GM18520 (cell line): ENCODE results near the gene PCDHGA7.
"Not testable (repeated sequence)": the region's sequence is repeated elsewhere in the genome, so short reads cannot be mapped to it uniquely, and the experiment has no call there.

Source experiments
- ATAC-seq: cut with Tn5 transposase; IDR thresholded peaks from one replicate; pipeline ENCODE4 v1.9.1; 2021; ENCODE audit not compliant: unreplicated experiment

PCDHGA7 gene

GRCh38 chr5:141382469-141383294, at the start of gene PCDHGA7:
TSS of gene PCDHGA7 (plus strand) at chr5:141382742. CDS start at chr5:141382900, 158 bp downstream.
- ATAC-seq, result no peak

- ATAC-seq, result no peak
Observed at GRCh38 chr5:141338538-141339306, 43.8 kb upstream of the PCDHGA7 start, which contains the start of gene PCDHGA2. TSS of gene PCDHGA2 (plus strand) at chr5:141338760.

GRCh38 chr5:141340781-141341354, 41.7 kb upstream of the PCDHGA7 start:
- ATAC-seq, result not testable (repeated sequence)

- ATAC-seq, result no peak
Observed at GRCh38 chr5:141342773-141343172, 39.8 kb upstream of the PCDHGA7 start.

- no peak for ATAC-seq
Observed at GRCh38 chr5:141343242-141343952, 39.1 kb upstream of the PCDHGA7 start, which contains the start of gene PCDHGA3. TSS of gene PCDHGA3 (plus strand) at chr5:141343829. CDS start at chr5:141344034, 205 bp downstream.

GRCh38 chr5:141343953-141344463, 38.5 kb upstream of the PCDHGA7 start:
- ATAC-seq, result no peak

- no peak for ATAC-seq
Observed at GRCh38 chr5:141345327-141345726, 37.2 kb upstream of the PCDHGA7 start.

GRCh38 chr5:141346017-141346416, 36.5 kb upstream of the PCDHGA7 start:
- ATAC-seq, result not testable (repeated sequence)

- ATAC-seq, result no peak
Observed at GRCh38 chr5:141349917-141350619, 32.5 kb upstream of the PCDHGA7 start, which contains the start of gene PCDHGB1. TSS of gene PCDHGB1 (plus strand) at chr5:141350099. CDS start at chr5:141350261, 162 bp downstream.

GRCh38 chr5:141351591-141351990, 31.0 kb upstream of the PCDHGA7 start:
- no peak for ATAC-seq

- no peak for ATAC-seq
Observed at GRCh38 chr5:141354900-141355469, 27.6 kb upstream of the PCDHGA7 start, which contains the start of gene PCDHGA4. TSS of gene PCDHGA4 (plus strand) at chr5:141355021. CDS start at chr5:141355108, 87 bp downstream.

GRCh38 chr5:141355641-141356040, 26.9 kb upstream of the PCDHGA7 start:
- ATAC-seq, result no peak

GRCh38 chr5:141356133-141356532, 26.4 kb upstream of the PCDHGA7 start:
- ATAC-seq, result no peak

- ATAC-seq, result no peak
Observed at GRCh38 chr5:141356950-141357349, 25.6 kb upstream of the PCDHGA7 start.

- ATAC-seq, result no peak
Observed at GRCh38 chr5:141359790-141360426, 22.6 kb upstream of the PCDHGA7 start, which contains the start of gene PCDHGB2. TSS of gene PCDHGB2 (plus strand) at chr5:141359994. CDS start at chr5:141360136, 142 bp downstream.

GRCh38 chr5:141360685-141361084, 21.9 kb upstream of the PCDHGA7 start:
- no peak for ATAC-seq

- no peak for ATAC-seq
Observed at GRCh38 chr5:141362719-141363118, 19.8 kb upstream of the PCDHGA7 start.

GRCh38 chr5:141363952-141364660, 18.4 kb upstream of the PCDHGA7 start, which contains the start of gene PCDHGA5:
TSS of gene PCDHGA5 (plus strand) at chr5:141364162. CDS start at chr5:141364331, 169 bp downstream.
- no peak for ATAC-seq
